NAMALWA (cell line): ENCODE data around the gene GPX2.

Source experiments
- DNase-seq: peaks from one replicate; pipeline ENCODE4 v3.0.0-alpha.2; 2015; ENCODE audit warnings: low spot score

GPX2 gene

GRCh38 chr14:64939817-64940190 lies 2.7 kb downstream of the GPX2 start:
- DNase-seq: no peak

DNA sequence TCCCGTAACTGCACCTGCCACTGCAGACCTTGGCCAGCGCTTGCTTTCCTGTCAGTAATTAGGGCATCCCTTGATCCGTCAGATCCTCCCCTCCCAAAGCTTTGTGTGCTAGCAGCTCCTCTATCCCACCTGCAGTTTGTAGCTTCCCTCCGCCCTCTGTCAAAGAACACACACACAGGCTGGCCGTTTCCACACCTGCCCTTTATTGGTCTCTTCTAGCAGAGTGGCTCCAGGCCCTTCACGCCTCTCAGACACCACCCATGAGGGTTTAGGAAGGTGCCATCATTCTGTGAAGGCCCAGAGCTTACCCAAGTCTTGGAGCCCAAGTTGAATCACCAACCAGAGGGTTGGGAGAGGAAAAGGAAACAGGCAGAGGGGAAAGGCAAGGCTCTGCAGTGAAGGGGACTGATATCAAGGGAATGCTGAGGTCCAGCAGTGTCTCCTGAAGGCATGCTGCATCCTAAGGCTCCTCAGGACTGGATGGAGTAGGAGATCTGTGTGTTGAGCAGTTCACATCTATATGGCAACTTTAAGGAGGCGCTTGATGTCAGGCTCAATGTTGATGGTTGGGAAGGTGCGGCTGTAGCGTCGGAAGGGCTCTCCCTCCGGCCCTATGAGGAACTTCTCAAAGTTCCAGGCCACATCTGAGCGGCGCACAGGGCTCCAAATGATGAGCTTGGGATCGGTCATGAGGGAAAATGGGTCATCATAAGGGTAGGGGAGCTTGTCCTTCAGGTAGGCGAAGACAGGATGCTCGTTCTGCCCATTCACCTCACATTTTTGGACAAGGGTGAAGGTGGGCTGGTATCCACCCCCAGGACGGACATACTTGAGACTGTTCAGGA lies 3.4 kb downstream of the GPX2 start:
- DNase-seq: no peak

- DNase-seq: no peak
Measured at GRCh38 chr14:64937821-64938193, 4.7 kb downstream of the GPX2 start.

DNA sequence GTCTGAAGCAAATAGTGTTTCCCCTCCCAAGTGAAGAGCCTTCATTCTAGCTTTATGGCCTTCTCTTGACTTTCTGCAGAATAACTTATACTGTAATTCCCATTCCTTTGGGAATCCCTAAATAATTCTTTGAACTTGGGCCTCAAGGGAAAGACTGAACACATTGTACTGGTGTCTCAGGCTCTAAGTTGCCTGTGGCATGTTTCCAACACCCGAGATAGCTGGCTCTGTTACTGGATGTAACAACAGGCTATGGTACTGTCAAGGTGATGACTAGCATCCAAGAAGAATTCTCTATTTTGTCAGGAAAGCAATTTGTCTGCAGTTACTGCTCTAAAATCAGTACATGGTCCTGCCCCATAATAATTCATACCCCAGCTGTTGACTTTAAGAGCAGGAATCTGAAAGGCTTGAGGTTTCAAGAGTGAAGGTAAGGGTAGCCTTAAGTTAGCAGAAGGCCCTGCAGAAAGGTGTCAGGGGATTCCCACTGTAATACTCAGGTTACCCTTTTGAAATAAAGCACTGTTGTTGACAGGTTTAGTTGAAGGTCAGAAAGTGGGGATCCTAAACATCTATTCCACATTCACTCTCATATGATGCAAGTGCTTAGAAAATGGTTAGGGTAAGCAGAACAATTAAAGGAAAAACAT lies 5.2 kb downstream of the GPX2 start:
- no peak for DNase-seq

DNA sequence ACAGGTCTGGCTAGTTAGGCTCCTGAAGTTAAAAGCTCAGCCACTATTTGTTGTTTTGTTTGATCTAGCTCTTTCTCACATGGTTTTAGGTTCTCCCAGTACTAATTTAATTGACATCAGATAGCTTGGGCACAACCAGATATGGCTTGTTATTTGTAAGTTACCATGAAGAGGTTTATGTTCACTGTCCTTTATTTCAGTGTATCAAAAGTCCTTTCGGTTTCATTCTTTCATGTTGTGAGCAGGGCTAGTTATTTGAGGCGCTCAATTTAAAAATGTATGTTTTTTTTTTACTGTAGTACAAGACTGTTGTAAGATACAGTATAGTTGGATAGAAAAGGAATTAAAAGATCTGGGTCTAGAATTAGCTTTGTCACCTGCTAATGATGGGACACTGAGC lies 7.0 kb downstream of the GPX2 start:
- no peak for DNase-seq

- DNase-seq: no peak
Measured at GRCh38 chr14:64934338-64934929, 8.1 kb downstream of the GPX2 start.

- DNase-seq: no peak
Measured at GRCh38 chr14:64932231-64932630, 10.3 kb downstream of the GPX2 start.

GRCh38 chr14:64931123-64931522 lies 11.4 kb downstream of the GPX2 start:
- DNase-seq: no peak

DNA sequence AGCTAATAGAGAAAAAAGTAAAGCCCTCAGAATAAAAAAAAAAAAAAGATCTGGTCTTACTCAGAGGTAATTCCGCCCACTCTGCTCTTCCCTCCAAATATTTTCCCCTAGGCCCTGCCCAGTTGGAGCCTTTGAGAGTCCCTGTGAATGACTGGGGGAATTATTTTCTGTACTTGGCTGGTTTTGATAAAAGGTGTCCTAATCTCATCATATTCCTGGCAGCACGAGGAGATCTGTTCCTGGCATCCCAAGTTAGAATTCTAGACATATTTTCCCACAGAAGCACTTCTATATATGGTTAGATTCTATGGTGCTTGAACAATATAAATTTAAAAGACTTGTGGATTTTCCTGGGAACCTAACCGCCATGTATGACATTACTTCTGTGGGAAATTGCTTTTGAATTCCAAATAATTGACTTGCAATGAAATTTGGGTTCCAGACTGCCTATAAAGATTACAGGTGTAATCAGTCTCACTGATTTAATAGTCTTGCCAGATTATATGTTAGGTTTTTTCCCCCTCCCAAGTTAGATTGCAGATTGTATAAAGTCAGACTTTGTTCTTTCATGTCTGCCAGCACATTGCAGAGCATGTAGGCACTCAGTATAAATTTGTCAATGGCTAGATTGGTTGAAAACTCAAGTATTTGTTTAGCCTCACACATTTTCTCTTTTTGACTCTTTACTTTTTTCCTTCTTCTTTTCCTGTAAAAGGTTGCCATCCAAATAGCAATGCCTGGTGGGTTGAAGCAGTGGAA lies 12.3 kb downstream of the GPX2 start:
- DNase-seq: no peak

GRCh38 chr14:64929014-64929359 lies 13.6 kb downstream of the GPX2 start:
- DNase-seq: no peak

GRCh38 chr14:64928239-64929013 lies 14.1 kb downstream of the GPX2 start:
- DNase-seq: no peak

- DNase-seq: no peak
Measured at GRCh38 chr14:64927031-64927430, 15.5 kb downstream of the GPX2 start.

DNA sequence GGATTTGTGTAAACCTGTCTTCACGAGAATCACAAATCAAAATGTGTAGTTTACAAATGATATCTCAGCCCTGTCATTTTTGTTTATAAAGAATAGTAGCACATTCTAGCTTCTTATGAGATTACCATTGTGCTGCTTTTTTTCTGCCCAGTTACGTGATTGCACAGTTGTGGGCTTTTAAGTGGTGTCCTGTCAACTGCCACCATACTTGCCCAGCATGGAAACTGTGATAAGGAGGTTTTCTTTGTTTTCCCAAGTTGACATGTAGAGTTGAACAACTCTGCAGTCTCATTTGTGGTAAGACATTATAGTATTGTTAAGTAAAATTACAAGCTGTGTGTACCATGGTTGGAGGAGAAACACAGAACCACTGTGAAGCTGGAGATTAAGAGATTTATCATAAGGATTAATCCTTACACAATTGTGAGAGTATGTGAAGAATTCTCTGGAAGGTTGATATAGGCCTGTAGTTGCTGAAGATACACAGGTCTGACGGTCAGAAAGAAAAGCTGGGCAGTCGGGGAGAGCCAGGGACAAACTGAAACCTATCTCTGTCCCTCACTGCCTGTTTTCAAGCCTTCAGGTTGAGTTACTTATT lies 16.0 kb downstream of the GPX2 start:
- DNase-seq: no peak

DNA sequence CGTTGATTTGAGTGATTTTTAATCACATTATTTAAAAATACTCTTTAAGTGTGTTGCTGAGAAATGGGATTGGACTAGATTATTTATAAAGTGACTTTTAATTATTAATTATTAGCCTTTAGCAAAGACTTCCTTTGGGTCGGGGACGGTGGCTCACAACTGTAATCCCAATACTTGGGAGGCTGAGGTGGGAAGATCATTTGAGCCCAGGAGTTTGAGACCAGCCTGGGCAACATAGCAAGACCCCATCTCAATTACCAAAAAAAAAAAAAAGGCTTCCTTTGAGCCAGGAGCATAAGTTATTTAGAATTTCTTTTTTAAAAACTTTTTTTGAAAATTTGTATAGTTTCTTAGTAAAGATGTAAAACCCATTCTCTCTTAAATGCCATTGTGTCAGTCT lies 19.5 kb downstream of the GPX2 start:
- DNase-seq: no peak

DNA sequence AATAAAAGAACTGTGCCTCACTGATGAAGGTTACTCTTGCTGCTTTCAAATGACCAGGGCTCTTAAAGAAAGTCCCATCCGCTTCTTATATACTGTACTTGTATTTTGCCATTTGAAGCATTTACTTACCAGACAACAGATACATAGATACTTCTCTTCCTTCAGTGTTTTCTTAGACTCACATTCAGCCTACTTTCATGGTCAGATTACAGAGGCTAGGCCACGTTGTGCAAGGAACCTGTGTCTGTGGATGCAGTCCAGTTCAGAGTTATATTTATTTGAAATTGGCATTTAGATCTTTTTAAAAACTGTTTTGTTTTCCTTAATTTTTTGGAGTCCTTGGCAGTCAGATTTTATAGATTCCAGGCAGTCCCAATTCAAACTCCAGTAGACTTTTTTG lies 22.1 kb downstream of the GPX2 start:
- no peak for DNase-seq

GRCh38 chr14:64919618-64920017 lies 22.9 kb downstream of the GPX2 start:
- DNase-seq: no peak

- no peak for DNase-seq
Measured at GRCh38 chr14:64919215-64919614, 23.3 kb downstream of the GPX2 start.

DNA sequence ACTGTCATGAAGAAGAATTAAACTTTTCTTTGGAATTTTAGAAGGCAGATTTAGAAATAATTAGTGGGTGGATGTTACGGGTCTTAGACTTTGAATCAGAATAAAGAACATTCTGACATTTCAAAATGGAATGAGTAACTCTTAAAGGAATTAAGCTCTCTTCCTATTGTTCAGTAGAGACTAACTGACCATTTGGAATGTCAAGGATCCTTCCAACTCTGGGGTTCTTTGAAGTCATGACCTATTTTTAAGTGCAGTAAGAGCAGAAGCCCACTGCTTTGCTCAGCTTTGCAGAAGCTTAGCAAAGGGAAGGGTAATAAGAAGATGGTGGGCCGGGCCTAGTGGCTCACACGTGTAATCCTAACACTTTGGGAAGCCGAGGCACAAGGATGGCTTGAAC lies 24.3 kb downstream of the GPX2 start:
- no peak for DNase-seq

GRCh38 chr14:64915797-64916196 lies 26.7 kb downstream of the GPX2 start:
- no peak for DNase-seq

- no peak for DNase-seq
Measured at GRCh38 chr14:64915029-64915424, 27.5 kb downstream of the GPX2 start.

DNA sequence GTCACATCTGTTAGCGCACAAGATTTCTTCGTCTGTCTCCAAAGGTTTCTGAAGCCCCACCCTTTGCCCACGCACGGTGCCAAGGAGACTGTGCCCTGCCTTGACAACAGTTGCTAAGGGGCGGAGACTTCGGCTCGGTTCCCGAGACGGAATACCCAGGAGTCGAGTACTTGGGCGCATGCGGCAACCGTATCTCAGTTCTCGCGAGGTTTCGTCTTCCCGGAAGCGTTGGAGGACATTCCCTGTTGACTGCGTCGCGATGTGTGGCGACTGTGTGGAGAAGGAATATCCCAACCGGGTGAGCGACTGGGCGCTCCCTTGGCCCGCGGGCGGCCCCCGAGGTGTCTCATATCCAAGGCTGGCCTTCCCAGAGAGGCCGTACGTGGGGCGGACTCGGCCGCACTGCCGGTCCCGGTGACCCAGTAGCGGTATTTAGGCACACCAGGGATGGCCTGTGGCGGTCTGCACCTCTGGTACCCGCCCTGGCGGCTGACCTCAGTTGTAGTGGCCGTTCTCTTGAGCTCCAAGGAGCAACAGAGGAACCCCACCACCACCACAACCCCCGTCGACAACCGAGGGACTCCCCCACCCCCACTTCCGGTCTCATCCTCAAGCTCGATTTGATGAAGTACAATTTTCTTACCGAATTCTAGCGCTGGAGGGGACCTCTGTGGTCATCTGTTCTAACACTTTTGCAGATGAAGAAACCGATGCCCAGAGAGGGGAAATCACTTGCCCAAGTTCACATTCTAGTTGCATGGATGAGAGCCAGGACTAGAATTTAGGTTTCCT lies 28.1 kb downstream of the GPX2 start, which contains the start of gene CHURC1:
Gene CHURC1, plus strand, starts transcription at position 219 of the 792 bp plus-strand sequence. Its CDS starts 41 bp downstream, at position 260.
- peak; percentile 96 for DNase-seq
